B cell (primary cell): Measurements from ENCODE around the gene SHOC2. TPM values are rescaled to one million over a fixed set of nuclear protein-coding genes. Genes with fewer than 3 reads are reported as not detected.

Experiments used
- ATAC-seq: fragments of 200-7000 bp; cut with Tn5 transposase; one replicate; pipeline ENCODE4 v1.10.0; 2021; ENCODE audit warnings: low read depth, mild to moderate bottlenecking, moderate number of reproducible peaks, moderate library complexity
- CTCF ChIA-PET: fragments of 350-600 bp; sonication (Branson Sonifier 250); formaldehyde crosslinking; loops from one replicate; lab custom pipeline; 2021; ENCODE audit warnings: antibody characterized with exemption, inconsistent platforms; lab: Charles Lee
- POLR2A ChIA-PET: fragments of 350-600 bp; sonication (Branson Sonifier 250); formaldehyde crosslinking; loops from one replicate; lab custom pipeline; 2021; ENCODE audit warnings: antibody characterized with exemption; lab: Charles Lee
- DNase-seq: peaks from one replicate; pipeline ENCODE4 v3.0.0; 2013
- H2AFZ ChIP-seq: 2 replicates; pipeline ENCODE4 v1.6.1; 2012; ENCODE audit warnings: mild to moderate bottlenecking, low read depth, low read length; ENCODE audit not compliant: insufficient read depth, poor library complexity, severe bottlenecking
- H3K27ac ChIP-seq, 2 donors: 1 replicate in 1 of 2; 2 replicates in 1 of 2; pipeline ENCODE4 v1.5.1; 2012 to 2013; ENCODE audit warnings: low read length in 2 of 2, mild to moderate bottlenecking in 2 of 2, moderate library complexity in 1 of 2
- H3K27me3 ChIP-seq, 4 experiments: fragments of 200-600 bp in 1 of 4; sonication (generic) in 1 of 4; replicated peaks in 1 of 4; 1 replicate in 2 of 4; 2 replicates in 2 of 4; pipeline versions ENCODE4 v1.6.1 to v1.7.0; 2013 to 2016; ENCODE audit warnings: low read length in 3 of 4, mild to moderate bottlenecking in 2 of 4, mixed read lengths in 1 of 4, moderate library complexity in 1 of 4; ENCODE audit not compliant: insufficient read depth in 4 of 4, control insufficient read depth in 3 of 4; ENCODE audit errors: control extremely low read depth in 1 of 4
- H3K36me3 ChIP-seq, 2 experiments: replicated peaks in 1 of 2; 1 replicate in 1 of 2; 2 replicates in 1 of 2; pipeline versions ENCODE4 v1.6.1 to v1.7.1; 2013; ENCODE audit warnings: low read length in 1 of 2; ENCODE audit not compliant: insufficient read depth in 2 of 2, control insufficient read depth in 1 of 2; ENCODE audit errors: control extremely low read depth in 1 of 2, extremely low read depth in 1 of 2
- H3K4me1 ChIP-seq, 2 donors: fragments of 200-600 bp in 1 of 2; sonication (generic) in 1 of 2; 1 replicate in 1 of 2; 2 replicates in 1 of 2; pipeline versions ENCODE4 v1.5.1 to v1.6.1; 2013 to 2017; ENCODE audit warnings: low read length in 2 of 2; ENCODE audit not compliant: control insufficient read depth in 2 of 2, insufficient read depth in 2 of 2
- H3K4me2 ChIP-seq: replicated peaks from 2 replicates; pipeline ENCODE3; 2012; ENCODE audit warnings: mild to moderate bottlenecking, low read depth, low read length; ENCODE audit not compliant: poor library complexity, severe bottlenecking
- H3K4me3 ChIP-seq, 5 experiments: fragments of 200-600 bp in 1 of 5; sonication (generic) in 1 of 5; 1 replicate in 3 of 5; 2 replicates in 2 of 5; pipeline versions ENCODE4 v1.5.1 to v1.7.0; 2011 to 2016; ENCODE audit warnings: low read length in 4 of 5, mild to moderate bottlenecking in 4 of 5, low read depth in 2 of 5, control low read depth in 1 of 5, moderate library complexity in 1 of 5; ENCODE audit not compliant: insufficient read depth in 1 of 5; ENCODE audit errors: control extremely low read depth in 1 of 5, extremely low read depth in 1 of 5
- H3K79me2 ChIP-seq: fragments of 200-600 bp; sonication (generic); one replicate; pipeline ENCODE4 v1.6.0; 2016; ENCODE audit warnings: low read length; ENCODE audit not compliant: control insufficient read depth, insufficient read depth
- H3K9ac ChIP-seq: fragments of 200-600 bp; sonication (generic); 2 replicates; pipeline ENCODE4 v1.6.1; 2017; ENCODE audit warnings: mild to moderate bottlenecking, low read length, moderate library complexity
- H3K9me3 ChIP-seq, 3 donors: one replicate each; pipeline versions ENCODE4 v1.6.1 to v1.7.1; 2013; ENCODE audit warnings: low read length in 2 of 3; ENCODE audit not compliant: control insufficient read depth in 2 of 3, insufficient read depth in 1 of 3; ENCODE audit errors: control extremely low read depth in 1 of 3
- H4K20me1 ChIP-seq: 2 replicates; pipeline ENCODE4 v1.6.0; 2012; ENCODE audit warnings: mild to moderate bottlenecking, low read length; ENCODE audit not compliant: insufficient read depth, control insufficient read depth, poor library complexity, severe bottlenecking
- H3K27ac Mint-ChIP-seq: one replicate; pipeline ENCODE4 v1.8.0; 2021; ENCODE audit warnings: mixed read lengths
- H3K27me3 Mint-ChIP-seq: one replicate; pipeline ENCODE4 v1.8.0; 2021; ENCODE audit warnings: mixed read lengths
- H3K4me1 Mint-ChIP-seq: one replicate; pipeline ENCODE4 v1.8.0; 2021; ENCODE audit warnings: mixed read lengths
- H3K4me3 Mint-ChIP-seq: one replicate; pipeline ENCODE4 v1.8.0; 2021; ENCODE audit warnings: mixed read lengths
- H3K9me3 Mint-ChIP-seq: one replicate; pipeline ENCODE4 v1.8.0; 2022; ENCODE audit warnings: mixed read lengths; ENCODE audit not compliant: insufficient read depth
- CTCF ChIP-seq: fragments of 200-600 bp; IDR thresholded peaks from one replicate; pipeline ENCODE4 v1.8.0; 2022; ENCODE audit warnings: antibody characterized with exemption, mild to moderate bottlenecking
- EZH2 ChIP-seq: IDR thresholded peaks from 2 replicates; pipeline ENCODE4 v1.6.1; 2012; ENCODE audit warnings: borderline replicate concordance, low read depth, mild to moderate bottlenecking, moderate library complexity, low read length; ENCODE audit not compliant: insufficient read depth, poor library complexity, severe bottlenecking
- WGBS: methylation state at CpG from one replicate; pipeline ENCODE4 v1.1.5; 2013; ENCODE audit warnings: missing lambda C conversion rate; ENCODE audit not compliant: insufficient coverage; 5-methylcytosine and 5-hydroxymethylcytosine counted together
- intact Hi-C: fragments of 100-400 bp; cut with micrococcal nuclease; formaldehyde crosslinking; loops from one replicate; pipeline ENCODE4 v1.10.0; 2022
- polyA plus RNA-seq: library from polyadenylated mRNA; depleted of rRNA; stranded (reverse); fragments of >200 nt; gene quantifications from 2 replicates; pipeline ENCODE4 v1.2.3, GENCODE V29; 2012
- total RNA-seq, 2 donors: library from RNA; stranded (reverse); fragments of 120-200 nt in 1 of 2; gene quantifications; 1 replicate in 1 of 2; 2 replicates in 1 of 2; pipeline versions ENCODE4 v1.2.3 to v1.2.4, GENCODE V29; 2013 to 2022

The SHOC2 gene
- total and polyA plus RNA-seq, 2 donors (not counting 1 experiment from before 2014, with no cell fraction given): 13.3 to 116 TPM

GRCh38 chr10:110977662-110978061, 58.3 kb downstream of the SHOC2 start:
- Histone ChIP-seq H3K4me3 (no peak overlapping the region), H3K27me3 (no peaks in the 10 kb centered on the region), H3K9me3 (no peaks in the 10 kb centered on the region), H3K4me1 (peaks cover 9 to 23% of the 10 kb centered on the region in 2 donors), H3K36me3 (peaks cover 1 to 10% of the 10 kb centered on the region in 2 experiments), H3K4me2 (no peak overlapping the region), H3K27ac (no peak overlapping the region), H3K9ac (no peak overlapping the region), H3K79me2 (peaks cover 86% of the 10 kb centered on the region), H2AFZ (no peak overlapping the region), H4K20me1 (peaks cover 65% of the 10 kb centered on the region)
- Mint-ChIP-seq H3K27ac (no peak overlapping the region), H3K9me3 (no peaks in the 10 kb centered on the region), H3K27me3 (no peaks in the 10 kb centered on the region), H3K4me1 (peaks cover 63% of the 10 kb centered on the region), H3K4me3 (no peak overlapping the region)
- WGBS: 100% methylated on average over 1 of the region's 2 CpGs
- no peak for TF ChIP-seq CTCF
- ChIA-PET CTCF (no interaction called here), POLR2A (no interaction called here)
- ATAC-seq (no peak), DNase-seq (no peak)
- intact Hi-C loops: no loop called here

- intact Hi-C loops: no loop called here
- Histone ChIP-seq H2AFZ (no peak overlapping the region), H3K4me3 (no peak overlapping the region), H4K20me1 (peaks cover 67% of the 10 kb centered on the region), H3K9ac (no peak overlapping the region), H3K9me3 (no peaks in the 10 kb centered on the region), H3K4me2 (no peak overlapping the region), H3K4me1 (peaks cover 7 to 19% of the 10 kb centered on the region in 2 donors), H3K27ac (peak overlapping the region in 1 of 2 donors; percentile 21), H3K27me3 (no peaks in the 10 kb centered on the region), H3K79me2 (peaks cover 88% of the 10 kb centered on the region), H3K36me3 (peaks cover 1 to 10% of the 10 kb centered on the region in 2 experiments)
- no peak for TF ChIP-seq CTCF
- no peak for TF ChIP-seq EZH2
- ChIA-PET CTCF (no interaction called here), POLR2A (no interaction called here)
- Mint-ChIP-seq H3K4me1 (peaks cover 60% of the 10 kb centered on the region), H3K27me3 (no peaks in the 10 kb centered on the region), H3K9me3 (no peaks in the 10 kb centered on the region), H3K4me3 (no peak overlapping the region), H3K27ac (peak overlapping the region; percentile 8)
- WGBS: 100% methylated on average over 1 of the region's 2 CpGs
- DNase-seq (no peak), ATAC-seq (no peak)
Measured at GRCh38 chr10:110978204-110978603, 58.8 kb downstream of the SHOC2 start.
